OCI-LY1 (cell line): ENCODE results near the gene HGD.

Experiments used
- H2AFZ ChIP-seq: fragments of 200-600 bp; sonication (generic), shearing (Covaris generic); 2 replicates; pipeline ENCODE4 v1.6.0; 2014; ENCODE audit warnings: antibody characterized with exemption, mild to moderate bottlenecking, low read length
- H3F3A ChIP-seq: fragments of 200-600 bp; sonication (generic), shearing (Covaris generic); 2 replicates; pipeline ENCODE4 v1.6.0; 2014; ENCODE audit warnings: mild to moderate bottlenecking, antibody characterized with exemption, low read length, moderate library complexity; ENCODE audit not compliant: insufficient read depth
- H3K27ac ChIP-seq: fragments of 200-600 bp; sonication (generic); 2 replicates; pipeline ENCODE4 v1.5.1; 2014; ENCODE audit warnings: low read length, mixed run types, mild to moderate bottlenecking, low read depth; ENCODE audit not compliant: poor library complexity, severe bottlenecking
- H3K27me3 ChIP-seq: fragments of 200-600 bp; sonication (generic); 2 replicates; pipeline ENCODE4 v1.6.0; 2014; ENCODE audit warnings: antibody characterized with exemption, mild to moderate bottlenecking, low read length, moderate library complexity; ENCODE audit not compliant: insufficient read depth
- H3K36me3 ChIP-seq: fragments of 200-600 bp; sonication (generic); 2 replicates; pipeline ENCODE4 v1.6.1; 2014; ENCODE audit warnings: mild to moderate bottlenecking, antibody characterized with exemption, low read length, moderate library complexity, mixed read lengths; ENCODE audit not compliant: insufficient read depth
- H3K4me1 ChIP-seq: fragments of 200-600 bp; sonication (generic); 2 replicates; pipeline ENCODE4 v1.5.1; 2014; ENCODE audit warnings: mild to moderate bottlenecking, low read length, moderate library complexity; ENCODE audit not compliant: insufficient read depth, severe bottlenecking
- H3K4me2 ChIP-seq: fragments of 200-600 bp; sonication (generic), shearing (Covaris generic); 2 replicates; pipeline ENCODE4 v1.6.1; 2014; ENCODE audit warnings: low read length
- H3K4me3 ChIP-seq: fragments of 200-600 bp; sonication (generic); 2 replicates; pipeline ENCODE4 v1.5.1; 2014; ENCODE audit warnings: low read length, low read depth, mild to moderate bottlenecking, mixed read lengths; ENCODE audit not compliant: poor library complexity, severe bottlenecking
- H3K79me2 ChIP-seq: fragments of 200-600 bp; shearing (Covaris generic); 2 replicates; pipeline ENCODE4 v1.6.1; 2016; ENCODE audit warnings: mixed run types, low read length, mixed read lengths; ENCODE audit not compliant: insufficient read depth
- H3K9ac ChIP-seq: fragments of 200-600 bp; sonication (generic), shearing (Covaris generic); 2 replicates; pipeline ENCODE4 v1.6.1; 2014; ENCODE audit warnings: mild to moderate bottlenecking, low read length, mixed read lengths
- H3K9me2 ChIP-seq: fragments of 200-600 bp; sonication (generic), shearing (Covaris generic); 2 replicates; pipeline ENCODE4 v1.6.1; 2014; ENCODE audit warnings: low read depth, mild to moderate bottlenecking, low read length, mixed read lengths
- H3K9me3 ChIP-seq: fragments of 200-600 bp; shearing (Covaris generic); 2 replicates; pipeline ENCODE4 v1.6.1; 2014; ENCODE audit warnings: low read length, mixed read lengths
- H4K20me1 ChIP-seq: fragments of 200-600 bp; sonication (generic), shearing (Covaris generic); 2 replicates; pipeline ENCODE4 v1.6.0; 2016; ENCODE audit warnings: mild to moderate bottlenecking, low read length; ENCODE audit not compliant: insufficient read depth
- CTCF ChIP-seq: fragments of 200-600 bp; sonication (generic), shearing (Covaris generic); IDR thresholded peaks from 2 replicates; pipeline ENCODE4 v1.5.1; 2017; ENCODE audit warnings: mild to moderate bottlenecking, antibody characterized with exemption, low read length, moderate library complexity, mixed read lengths
- EZH2 ChIP-seq: fragments of 200-600 bp; sonication (generic), shearing (Covaris generic); IDR thresholded peaks from 2 replicates; pipeline ENCODE4 v1.8.0; 2017; ENCODE audit warnings: borderline replicate concordance, mixed run types, mild to moderate bottlenecking, antibody characterized with exemption, low read length, moderate library complexity, mixed read lengths

Gene HGD

DNA sequence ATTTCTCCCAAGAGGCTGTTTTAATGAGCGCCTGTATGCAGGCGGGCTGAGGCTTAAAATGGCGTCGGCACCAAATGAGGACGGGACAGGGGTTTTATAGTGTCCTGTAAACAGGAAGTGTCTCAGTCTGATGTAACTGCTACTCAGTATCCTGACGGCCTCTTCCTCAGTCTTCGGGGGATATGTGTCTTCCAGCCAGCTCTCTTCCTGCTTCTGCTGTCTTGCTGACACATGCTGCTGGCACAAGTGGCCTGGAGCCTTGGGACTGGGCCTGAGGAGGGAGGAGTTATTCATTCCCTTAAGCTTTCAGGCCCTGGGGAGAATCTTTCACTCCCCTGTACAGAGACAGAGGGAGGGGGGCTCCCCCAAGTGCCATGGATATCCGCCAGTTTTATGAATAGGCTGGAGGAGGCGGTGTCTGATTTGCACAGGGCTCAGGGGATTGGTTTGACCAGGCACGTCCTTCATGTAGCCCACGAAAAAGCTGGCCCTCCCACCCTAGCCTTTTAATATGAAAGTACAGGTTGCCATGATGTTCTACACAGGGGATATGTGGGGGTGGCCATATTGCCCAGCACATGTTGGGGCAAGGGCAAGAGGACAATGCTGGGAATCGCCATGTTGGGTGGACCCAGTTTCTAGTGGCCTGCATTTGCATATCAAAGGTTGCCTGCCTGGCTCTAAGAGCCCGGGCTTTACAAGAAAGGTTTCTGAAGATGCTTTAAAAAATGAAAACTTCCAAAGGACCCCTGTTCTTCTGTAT, 66.0 kb downstream of the HGD start:
- H3K4me1 ChIP-seq, result peaks cover 11% of the 10 kb centered on the region
- no peak overlapping the region for H3K4me3 ChIP-seq
- no peaks in the 10 kb centered on the region for H3K36me3 ChIP-seq
- no peaks in the 10 kb centered on the region for H3K9me3 ChIP-seq
- no peaks in the 10 kb centered on the region for H3K79me2 ChIP-seq
- no peak for TF ChIP-seq EZH2
- TF ChIP-seq CTCF, result no peak
- H2AFZ ChIP-seq, result peak overlapping the region; percentile 96
- H3F3A ChIP-seq, result no peaks in the 10 kb centered on the region
- peak overlapping the region; percentile 11; the same call in 1 of the 2 replicates for H3K4me2 ChIP-seq
- H4K20me1 ChIP-seq, result no peaks in the 10 kb centered on the region
- no peaks in the 10 kb centered on the region for H3K9me2 ChIP-seq
- H3K9ac ChIP-seq, result no peak overlapping the region
- H3K27ac ChIP-seq, result no peak overlapping the region
- H3K27me3 ChIP-seq, result no peaks in the 10 kb centered on the region

DNA sequence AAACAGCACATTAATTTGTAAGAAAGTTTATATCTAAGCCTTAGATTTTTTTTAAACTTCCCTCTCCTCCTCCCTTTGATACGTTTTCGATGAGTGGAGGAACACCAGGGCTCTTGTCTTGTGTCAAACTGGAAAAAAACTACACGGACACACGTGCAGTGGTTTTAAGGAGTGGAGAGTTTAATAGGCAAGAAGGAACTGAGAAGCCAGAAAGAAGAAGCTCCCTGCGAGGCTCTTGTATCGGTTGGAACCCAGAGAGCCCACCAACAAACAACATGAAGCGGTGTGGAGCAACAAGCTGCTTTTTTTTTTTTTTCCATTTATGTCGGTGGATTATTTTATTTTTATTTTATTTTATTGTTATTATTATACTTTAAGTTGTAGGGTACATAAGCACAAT, 67.3 kb downstream of the HGD start:
- H3K9me3 ChIP-seq, result no peaks in the 10 kb centered on the region
- H3K27me3 ChIP-seq, result no peaks in the 10 kb centered on the region
- peaks cover 11% of the 10 kb centered on the region for H3K4me1 ChIP-seq
- H3K9me2 ChIP-seq, result no peaks in the 10 kb centered on the region
- TF ChIP-seq EZH2, result no peak
- no peak for TF ChIP-seq CTCF
- no peak overlapping the region for H2AFZ ChIP-seq
- H3K4me2 ChIP-seq, result no peak overlapping the region
- H3K9ac ChIP-seq, result no peak overlapping the region
- no peak overlapping the region for H3K27ac ChIP-seq
- H3F3A ChIP-seq, result no peaks in the 10 kb centered on the region
- H4K20me1 ChIP-seq, result no peaks in the 10 kb centered on the region
- H3K79me2 ChIP-seq, result no peaks in the 10 kb centered on the region
- H3K36me3 ChIP-seq, result no peaks in the 10 kb centered on the region
- no peak overlapping the region for H3K4me3 ChIP-seq

DNA sequence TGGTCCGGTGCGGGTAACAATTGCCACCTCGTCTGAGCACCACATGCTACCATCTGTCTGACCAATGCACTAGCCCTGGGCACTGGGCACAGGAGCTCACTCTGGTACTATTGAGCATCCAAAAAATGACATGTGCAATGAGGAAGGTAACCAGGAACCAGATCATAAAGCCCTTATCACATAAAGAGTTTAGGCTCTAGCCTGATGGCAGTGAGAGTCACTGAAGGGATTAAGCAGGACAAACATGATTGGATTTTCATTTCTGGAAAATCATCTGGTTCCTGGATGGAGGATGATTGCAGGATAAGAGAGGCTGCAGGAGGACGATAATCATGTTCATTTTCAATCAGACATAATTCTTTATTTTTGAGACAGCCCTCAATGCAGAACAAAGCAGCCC, 73.5 kb downstream of the HGD start:
- Histone ChIP-seq H3K4me1 (no peaks in the 10 kb centered on the region), H3K4me3 (no peak overlapping the region), H4K20me1 (no peaks in the 10 kb centered on the region), H3K9me3 (no peaks in the 10 kb centered on the region), H3K79me2 (no peaks in the 10 kb centered on the region), H3K4me2 (no peak overlapping the region), H3F3A (no peaks in the 10 kb centered on the region), H3K9ac (no peak overlapping the region), H2AFZ (no peak overlapping the region), H3K36me3 (no peaks in the 10 kb centered on the region), H3K9me2 (no peaks in the 10 kb centered on the region), H3K27ac (no peak overlapping the region), H3K27me3 (no peaks in the 10 kb centered on the region)
- TF ChIP-seq CTCF (no peak), EZH2 (no peak)
